IPS-20b (cell line): ENCODE results near the gene CD1C.

Experiments
- H3K27ac ChIP-seq: one replicate; pipeline ENCODE4 v1.5.1; 2013; ENCODE audit warnings: low read length
- H3K27me3 ChIP-seq: 2 replicates; pipeline ENCODE4 v1.6.1; 2013; ENCODE audit warnings: mild to moderate bottlenecking, low read length, inconsistent platforms; ENCODE audit not compliant: insufficient read depth
- H3K36me3 ChIP-seq: 2 replicates; pipeline ENCODE4 v1.6.1; 2013; ENCODE audit warnings: low read depth, mild to moderate bottlenecking, inconsistent platforms, low read length, moderate library complexity; ENCODE audit not compliant: insufficient read depth
- H3K4me1 ChIP-seq: 2 replicates; pipeline ENCODE4 v1.6.1; 2013; ENCODE audit warnings: mild to moderate bottlenecking, control low read depth, inconsistent platforms, low read length, moderate library complexity; ENCODE audit not compliant: insufficient read depth
- H3K4me3 ChIP-seq: 2 replicates; pipeline ENCODE4 v1.5.1; 2013; ENCODE audit warnings: mild to moderate bottlenecking, low read length, inconsistent platforms
- H3K9ac ChIP-seq: 2 replicates; pipeline ENCODE4 v1.6.1; 2013; ENCODE audit warnings: low read depth, mild to moderate bottlenecking, inconsistent platforms, low read length, moderate library complexity
- H3K9me3 ChIP-seq: 2 replicates; pipeline ENCODE4 v1.6.1; 2013; ENCODE audit warnings: mild to moderate bottlenecking, low read depth, low read length, inconsistent platforms; ENCODE audit not compliant: insufficient read depth

The CD1C gene

DNA sequence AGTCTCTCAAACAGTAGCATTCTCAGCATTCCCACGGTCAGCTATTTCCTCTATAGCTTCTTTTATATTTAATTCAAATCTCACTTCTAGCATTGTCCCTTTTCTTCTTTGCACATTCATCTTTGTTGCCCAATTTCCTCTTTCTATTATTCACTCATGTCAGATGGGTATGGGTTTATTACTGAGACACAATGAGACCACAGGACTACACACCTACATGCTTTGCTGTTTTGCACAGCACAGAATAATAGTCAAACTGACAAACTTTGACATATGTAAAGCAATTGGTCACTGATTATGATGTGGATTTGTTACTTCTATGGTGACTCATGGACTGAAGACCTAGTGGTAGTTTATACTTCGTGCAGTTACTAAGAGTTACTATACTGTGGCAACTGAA is 5.8 kb upstream of the CD1C start:
- Histone ChIP-seq H3K36me3 (no peaks in the 10 kb centered on the region), H3K4me1 (peaks cover 4% of the 10 kb centered on the region; the same call in 1 of the 2 replicates), H3K9me3 (peaks cover 13% of the 10 kb centered on the region), H3K4me3 (no peak overlapping the region), H3K9ac (no peak overlapping the region), H3K27me3 (no peaks in the 10 kb centered on the region), H3K27ac (no peak overlapping the region)

DNA sequence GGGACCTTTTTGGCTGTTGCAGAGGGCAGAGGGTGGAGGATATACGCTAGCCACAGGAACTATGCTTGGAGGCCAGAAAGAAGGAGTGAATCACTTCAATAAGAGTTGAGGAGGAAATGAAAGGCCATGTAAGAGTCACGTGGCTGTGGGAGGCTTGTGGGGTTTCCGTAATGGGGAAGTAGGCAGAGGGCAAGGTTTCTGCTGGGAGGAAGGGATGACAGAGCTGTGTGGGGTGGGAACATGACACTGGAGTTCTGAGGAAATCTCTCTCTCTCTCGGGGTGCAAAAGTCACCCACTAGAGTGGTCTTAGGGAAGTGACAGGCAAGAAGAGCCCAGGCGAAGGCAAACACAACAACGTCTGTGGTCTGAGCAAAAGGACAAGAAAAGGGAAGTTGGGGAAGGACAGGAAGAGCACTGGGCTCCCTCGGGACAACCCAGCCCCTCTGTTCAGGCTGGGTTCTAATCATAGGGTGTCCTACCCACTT is 3.9 kb upstream of the CD1C start:
- Histone ChIP-seq H3K27me3 (no peaks in the 10 kb centered on the region), H3K9ac (no peak overlapping the region), H3K4me1 (peaks cover 4% of the 10 kb centered on the region; the same call in 1 of the 2 replicates), H3K36me3 (no peaks in the 10 kb centered on the region), H3K9me3 (0 out of 2 replicates have a peak, but pooled peaks cover 2% of the 10 kb centered on the region), H3K27ac (no peak overlapping the region), H3K4me3 (no peak overlapping the region)

DNA sequence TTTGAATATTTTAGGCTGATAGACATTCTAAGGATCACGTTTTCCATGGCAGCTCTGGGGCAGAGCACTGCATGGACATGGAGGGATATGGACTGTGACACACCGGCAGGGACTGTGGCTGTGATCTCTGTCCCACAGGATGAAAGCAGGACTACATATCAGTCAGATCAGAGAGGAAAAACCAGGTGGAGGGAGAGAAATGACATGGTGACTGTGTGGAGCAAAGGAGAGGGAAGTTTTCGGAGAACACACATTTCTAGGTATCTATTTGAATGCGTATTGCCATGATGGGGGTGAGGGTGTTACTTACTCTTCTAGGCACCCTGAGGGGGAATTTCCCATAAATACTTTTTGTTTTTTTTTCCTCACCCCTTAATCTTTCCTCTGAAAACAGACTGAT is 3.2 kb upstream of the CD1C start:
- Histone ChIP-seq H3K4me3 (no peak overlapping the region), H3K9me3 (no peaks in the 10 kb centered on the region), H3K27ac (no peak overlapping the region), H3K36me3 (no peaks in the 10 kb centered on the region), H3K4me1 (peaks cover 4% of the 10 kb centered on the region; the same call in 1 of the 2 replicates), H3K9ac (no peak overlapping the region), H3K27me3 (no peaks in the 10 kb centered on the region)

DNA sequence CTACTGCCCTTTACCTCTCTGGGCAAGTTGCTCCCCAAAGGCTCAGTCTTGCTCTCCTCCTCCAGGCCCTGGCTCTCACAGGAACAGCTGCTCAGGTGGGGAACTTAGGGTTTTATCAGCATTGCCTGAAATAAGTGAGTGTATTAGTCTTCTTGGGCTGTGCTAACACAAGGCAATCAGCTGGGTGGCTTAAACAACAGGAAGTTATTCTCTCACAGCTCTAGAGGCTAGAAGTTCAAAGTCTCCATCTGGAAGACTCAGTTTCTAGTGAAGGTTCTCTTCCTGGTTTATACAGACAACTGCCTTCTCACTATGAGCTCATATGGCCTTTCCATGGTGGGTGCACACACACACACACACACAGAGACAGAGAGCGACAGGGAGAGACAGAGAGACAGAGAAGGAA is 2.8 kb upstream of the CD1C start:
- H3K36me3 ChIP-seq = no peaks in the 10 kb centered on the region
- no peaks in the 10 kb centered on the region for H3K9me3 ChIP-seq
- no peaks in the 10 kb centered on the region for H3K27me3 ChIP-seq
- H3K27ac ChIP-seq = no peak overlapping the region
- peaks cover 4% of the 10 kb centered on the region; the same call in 1 of the 2 replicates for H3K4me1 ChIP-seq
- H3K4me3 ChIP-seq = no peak overlapping the region
- H3K9ac ChIP-seq = no peak overlapping the region

DNA sequence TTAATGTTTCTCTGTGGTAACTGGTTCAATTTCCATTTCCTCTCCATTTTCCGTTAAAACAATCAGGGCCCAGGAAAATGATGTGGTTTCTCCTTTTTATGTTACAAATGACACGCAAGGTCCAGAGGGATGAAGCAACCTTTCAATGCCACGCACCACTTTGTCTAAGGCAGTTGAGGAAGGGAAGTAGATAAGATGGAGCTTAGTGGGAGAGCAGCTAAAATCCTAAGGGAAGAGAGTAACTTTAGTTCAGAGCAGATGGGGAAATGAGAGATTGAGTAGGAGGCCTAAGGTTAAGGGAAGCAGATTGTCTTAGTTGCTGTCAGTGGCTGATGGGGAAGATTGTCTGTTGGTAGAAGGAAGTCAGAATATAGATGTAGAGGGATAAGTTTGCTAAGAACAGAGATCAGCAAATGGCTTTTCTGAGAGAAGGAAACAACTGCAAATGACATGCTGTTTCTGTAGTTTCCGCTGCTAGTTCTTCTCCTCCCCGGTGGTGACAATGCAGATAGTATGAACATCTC is 660 bp downstream of the CD1C start:
- H3K4me3 ChIP-seq = no peak overlapping the region
- H3K9me3 ChIP-seq = no peaks in the 10 kb centered on the region
- no peak overlapping the region for H3K9ac ChIP-seq
- no peaks in the 10 kb centered on the region for H3K27me3 ChIP-seq
- no peaks in the 10 kb centered on the region for H3K36me3 ChIP-seq
- H3K27ac ChIP-seq = no peak overlapping the region
- H3K4me1 ChIP-seq = no peaks in the 10 kb centered on the region; the same call in 1 of the 2 replicates

DNA sequence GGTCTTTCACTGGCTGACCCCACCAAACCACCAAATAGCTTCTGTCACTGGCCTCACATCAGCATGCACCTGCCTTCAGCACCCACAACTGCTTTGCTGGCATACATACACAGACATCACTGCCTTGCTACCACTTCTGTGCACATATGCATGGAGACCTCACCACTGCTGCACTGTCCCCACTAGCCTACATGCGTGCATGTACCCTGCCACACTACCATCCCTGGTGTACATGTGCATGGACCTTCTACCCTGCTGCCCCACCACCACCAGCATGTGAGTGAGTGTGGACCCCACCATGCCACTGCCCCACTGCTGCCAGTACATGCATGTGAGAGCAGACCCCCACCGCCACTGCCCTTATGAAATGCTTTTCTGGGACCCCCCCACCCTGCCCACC is 6.1 kb downstream of the CD1C start:
- H3K9ac ChIP-seq = no peak overlapping the region
- H3K4me3 ChIP-seq = no peak overlapping the region
- H3K27me3 ChIP-seq = no peaks in the 10 kb centered on the region
- no peaks in the 10 kb centered on the region for H3K9me3 ChIP-seq
- no peaks in the 10 kb centered on the region for H3K4me1 ChIP-seq
- no peak overlapping the region for H3K27ac ChIP-seq
- H3K36me3 ChIP-seq = no peaks in the 10 kb centered on the region

DNA sequence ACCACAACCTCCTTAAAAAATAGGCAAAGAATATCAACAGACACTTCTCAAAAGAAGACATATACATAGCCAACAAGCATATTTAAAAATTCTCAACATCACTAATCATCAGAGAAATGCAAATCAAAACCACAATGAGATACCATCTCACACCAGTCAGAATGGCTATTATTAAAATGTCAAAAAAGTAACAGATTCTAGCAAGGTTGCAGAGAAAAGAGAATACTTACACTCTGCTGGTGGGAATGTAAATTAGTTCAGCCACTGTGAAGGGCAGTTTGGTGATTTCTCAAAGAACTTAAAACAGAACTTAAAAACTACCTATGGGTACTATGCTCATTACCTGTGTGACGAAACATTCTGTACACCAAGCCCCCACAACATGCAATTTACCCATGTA is 20.9 kb downstream of the CD1C start:
- Histone ChIP-seq H3K4me1 (no peaks in the 10 kb centered on the region), H3K27ac (no peak overlapping the region), H3K27me3 (no peaks in the 10 kb centered on the region), H3K9me3 (peaks cover 5% of the 10 kb centered on the region), H3K4me3 (no peak overlapping the region), H3K9ac (no peak overlapping the region), H3K36me3 (no peaks in the 10 kb centered on the region)

DNA sequence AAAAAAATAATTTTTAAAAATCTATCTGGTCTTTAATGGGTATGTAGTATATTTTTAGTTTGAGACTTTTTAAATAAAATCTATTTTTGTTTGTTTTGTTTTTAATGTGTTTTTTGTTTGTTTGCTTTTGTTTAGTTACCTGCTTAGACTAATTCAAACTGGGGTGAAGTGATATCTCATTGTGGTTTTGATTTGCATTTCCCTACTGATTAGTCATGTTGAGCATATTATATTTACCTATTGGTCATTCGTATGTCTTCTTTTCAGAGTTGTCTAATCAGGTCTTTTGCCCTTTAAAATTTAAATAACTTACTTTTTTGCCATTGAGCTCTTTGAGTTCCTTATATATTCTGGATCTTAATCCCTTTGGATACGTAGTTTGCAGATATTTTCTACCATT is 21.3 kb downstream of the CD1C start:
- Histone ChIP-seq H3K27me3 (no peaks in the 10 kb centered on the region), H3K27ac (no peak overlapping the region), H3K4me1 (no peaks in the 10 kb centered on the region), H3K9me3 (peaks cover 5% of the 10 kb centered on the region), H3K4me3 (no peak overlapping the region), H3K9ac (no peak overlapping the region), H3K36me3 (no peaks in the 10 kb centered on the region)

DNA sequence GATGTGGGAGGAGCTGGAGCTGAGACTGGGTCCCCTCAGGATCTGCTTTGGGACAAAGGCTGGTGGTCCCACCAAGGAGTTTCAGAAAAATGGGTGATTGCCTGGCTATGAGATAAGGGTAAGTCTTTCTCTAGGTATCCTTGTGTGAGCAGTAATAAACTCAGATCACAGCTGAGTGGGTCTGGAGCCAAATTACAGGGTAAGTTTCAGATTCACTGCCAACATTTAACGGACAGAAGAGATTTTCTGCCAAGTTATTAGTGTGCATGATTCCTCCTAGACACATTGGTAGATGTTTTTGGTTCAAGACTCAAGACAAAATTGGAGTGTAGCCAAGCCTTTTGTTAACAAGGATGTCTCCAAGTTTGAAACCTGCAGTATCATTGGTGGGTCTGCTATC is 34.1 kb downstream of the CD1C start:
- Histone ChIP-seq H3K4me3 (no peak overlapping the region), H3K27ac (no peak overlapping the region), H3K36me3 (no peaks in the 10 kb centered on the region), H3K27me3 (no peaks in the 10 kb centered on the region), H3K4me1 (no peaks in the 10 kb centered on the region), H3K9ac (no peak overlapping the region), H3K9me3 (no peaks in the 10 kb centered on the region)

DNA sequence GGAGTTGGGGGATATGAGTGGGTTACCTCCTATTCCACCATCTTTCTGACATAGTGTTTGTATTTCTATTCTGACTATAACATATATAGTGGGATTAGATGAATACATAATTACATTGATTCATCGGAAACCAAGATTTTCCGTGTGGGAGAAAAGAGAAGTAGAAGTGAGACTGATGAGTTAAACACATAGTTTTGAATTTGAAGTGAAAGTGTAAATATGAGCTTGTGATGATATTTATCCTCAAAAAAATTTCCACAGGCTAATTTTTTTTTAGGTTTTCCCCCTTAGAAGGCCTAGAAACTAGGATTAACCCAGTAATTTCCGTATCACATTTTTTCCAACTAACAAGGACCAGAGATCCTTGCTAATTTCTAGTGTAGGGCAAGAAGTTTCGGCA is 34.7 kb downstream of the CD1C start:
- no peaks in the 10 kb centered on the region for H3K4me1 ChIP-seq
- no peaks in the 10 kb centered on the region for H3K27me3 ChIP-seq
- no peak overlapping the region for H3K27ac ChIP-seq
- no peaks in the 10 kb centered on the region for H3K9me3 ChIP-seq
- no peak overlapping the region for H3K4me3 ChIP-seq
- H3K9ac ChIP-seq = no peak overlapping the region
- H3K36me3 ChIP-seq = no peaks in the 10 kb centered on the region

DNA sequence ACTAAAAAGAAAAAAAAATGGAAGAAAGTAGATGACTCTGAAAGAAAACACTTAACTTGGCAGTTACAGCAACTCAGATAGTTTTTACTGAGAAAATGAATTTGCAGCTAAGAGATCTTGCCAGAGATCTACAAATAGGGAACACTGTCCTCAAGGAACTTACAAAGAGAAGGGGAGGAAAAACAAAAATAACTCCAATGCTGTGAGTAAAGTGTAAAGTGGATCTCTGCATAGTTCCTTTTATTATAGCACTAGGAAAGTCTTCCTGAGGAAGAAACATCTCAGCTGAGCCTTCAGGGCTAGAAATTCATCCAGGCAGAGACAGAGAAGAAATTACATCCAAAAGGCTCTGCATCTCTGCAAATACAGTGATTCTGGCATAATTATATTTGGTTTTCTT is 37.8 kb downstream of the CD1C start:
- no peaks in the 10 kb centered on the region for H3K27me3 ChIP-seq
- H3K27ac ChIP-seq = no peak overlapping the region
- no peaks in the 10 kb centered on the region for H3K4me1 ChIP-seq
- H3K9me3 ChIP-seq = no peaks in the 10 kb centered on the region
- no peak overlapping the region for H3K9ac ChIP-seq
- H3K4me3 ChIP-seq = no peak overlapping the region
- no peaks in the 10 kb centered on the region for H3K36me3 ChIP-seq

DNA sequence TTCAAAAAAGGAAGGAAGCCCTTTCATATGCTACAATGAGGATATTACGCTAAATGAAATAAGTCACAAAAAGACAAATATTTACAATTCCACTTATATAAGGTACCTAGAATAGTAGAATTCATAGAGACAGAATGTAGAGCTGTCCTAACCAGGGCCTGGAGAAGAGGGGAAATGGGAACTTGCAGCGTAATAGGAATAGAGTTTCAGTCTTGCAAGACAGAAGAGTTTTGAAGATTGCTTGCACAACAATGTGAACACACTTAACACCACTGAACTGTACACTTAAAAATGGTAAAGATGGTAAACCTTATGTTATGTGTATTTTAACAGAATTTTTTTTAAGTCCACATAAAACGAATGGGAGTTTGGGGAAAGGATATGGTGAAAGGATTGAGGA is 38.7 kb downstream of the CD1C start:
- Histone ChIP-seq H3K9me3 (no peaks in the 10 kb centered on the region), H3K27ac (no peak overlapping the region), H3K4me3 (no peak overlapping the region), H3K27me3 (no peaks in the 10 kb centered on the region), H3K9ac (no peak overlapping the region), H3K4me1 (no peaks in the 10 kb centered on the region), H3K36me3 (no peaks in the 10 kb centered on the region)
